ENCODE results near the gene IFI35. TPM values are rescaled to one million over a fixed set of nuclear protein-coding genes. Genes with fewer than 3 reads are reported as not detected.

The IFI35 gene
- total RNA-seq, 1 experiment from 2014 or later: 42.6 TPM

GRCh38 chr17:43013296-43013695, 6.7 kb downstream of the IFI35 start:
- CTCF ChIA-PET: no interaction called here
- intact Hi-C loops (cut with micrococcal nuclease; ENCODE audit: unreplicated experiment): no loop called here

GRCh38 chr17:43014020-43014648, 7.5 kb downstream of the IFI35 start:
- H3K9me3 ChIP-seq (ENCODE audit: control insufficient read depth, insufficient read depth, low read depth, low read length): no peaks in the 10 kb centered on the region
- in situ Hi-C loops (cut with HindIII; ENCODE audit: low pct_unique_long_range_greater_than_20kb, low sequenced_read_pairs): no loop called here
- no peak overlapping the region for H3K27ac ChIP-seq (ENCODE audit: low read length)
- no TSS peak for BruUV-seq (replicated peaks)
- intact Hi-C loops (cut with micrococcal nuclease; ENCODE audit: unreplicated experiment): no loop called here
- H3K27me3 ChIP-seq (ENCODE audit: control insufficient read depth, insufficient read depth, low read length): no peaks in the 10 kb centered on the region
- DNase-seq (ENCODE audit: low read depth, low spot score): no peak
- POLR2A ChIA-PET: no interaction called here
- CTCF ChIA-PET: no interaction called here
- H3K4me1 ChIP-seq (ENCODE audit: control insufficient read depth, insufficient read depth, low read length): peaks cover 10% of the 10 kb centered on the region
- ATAC-seq: no peak
- no peak for TF ChIP-seq TCF7L2 (IDR thresholded peaks at IDR 0.05; ENCODE audit: low read depth, low read length)
- TF ChIP-seq, protein P1, sequence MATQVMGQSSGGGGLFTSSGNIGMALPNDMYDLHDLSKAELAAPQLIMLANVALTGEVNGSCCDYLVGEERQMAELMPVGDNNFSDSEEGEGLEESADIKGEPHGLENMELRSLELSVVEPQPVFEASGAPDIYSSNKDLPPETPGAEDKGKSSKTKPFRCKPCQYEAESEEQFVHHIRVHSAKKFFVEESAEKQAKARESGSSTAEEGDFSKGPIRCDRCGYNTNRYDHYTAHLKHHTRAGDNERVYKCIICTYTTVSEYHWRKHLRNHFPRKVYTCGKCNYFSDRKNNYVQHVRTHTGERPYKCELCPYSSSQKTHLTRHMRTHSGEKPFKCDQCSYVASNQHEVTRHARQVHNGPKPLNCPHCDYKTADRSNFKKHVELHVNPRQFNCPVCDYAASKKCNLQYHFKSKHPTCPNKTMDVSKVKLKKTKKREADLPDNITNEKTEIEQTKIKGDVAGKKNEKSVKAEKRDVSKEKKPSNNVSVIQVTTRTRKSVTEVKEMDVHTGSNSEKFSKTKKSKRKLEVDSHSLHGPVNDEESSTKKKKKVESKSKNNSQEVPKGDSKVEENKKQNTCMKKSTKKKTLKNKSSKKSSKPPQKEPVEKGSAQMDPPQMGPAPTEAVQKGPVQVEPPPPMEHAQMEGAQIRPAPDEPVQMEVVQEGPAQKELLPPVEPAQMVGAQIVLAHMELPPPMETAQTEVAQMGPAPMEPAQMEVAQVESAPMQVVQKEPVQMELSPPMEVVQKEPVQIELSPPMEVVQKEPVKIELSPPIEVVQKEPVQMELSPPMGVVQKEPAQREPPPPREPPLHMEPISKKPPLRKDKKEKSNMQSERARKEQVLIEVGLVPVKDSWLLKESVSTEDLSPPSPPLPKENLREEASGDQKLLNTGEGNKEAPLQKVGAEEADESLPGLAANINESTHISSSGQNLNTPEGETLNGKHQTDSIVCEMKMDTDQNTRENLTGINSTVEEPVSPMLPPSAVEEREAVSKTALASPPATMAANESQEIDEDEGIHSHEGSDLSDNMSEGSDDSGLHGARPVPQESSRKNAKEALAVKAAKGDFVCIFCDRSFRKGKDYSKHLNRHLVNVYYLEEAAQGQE (IDR thresholded peaks at IDR 0.05; ENCODE audit: insufficient read depth in 1 of 2, low read depth in 2 of 2, low read length in 1 of 2): no peak
- no peak for TF ChIP-seq SIN3A (IDR thresholded peaks at IDR 0.05; ENCODE audit: borderline replicate concordance, insufficient read depth, low read depth, low read length)
- TF ChIP-seq CTCF (IDR thresholded peaks at IDR 0.05): no peak
- TF ChIP-seq POLR2AphosphoS5 (IDR thresholded peaks at IDR 0.05; ENCODE audit: low read depth, low read length): no peak
- no peak overlapping the region for H3K4me3 ChIP-seq (ENCODE audit: low read depth in 2 of 2, low read length in 2 of 2)
- no peaks in the 10 kb centered on the region for H3K36me3 ChIP-seq (ENCODE audit: control insufficient read depth, insufficient read depth, low read length)

More at GRCh38 chr17:43013296-43013695, 6.7 kb downstream of the IFI35 start:
- Histone ChIP-seq H3K4me1 (ENCODE audit: control insufficient read depth, insufficient read depth, low read length) (peaks cover 10% of the 10 kb centered on the region), H3K27ac (ENCODE audit: low read length) (no peak overlapping the region), H3K9me3 (ENCODE audit: control insufficient read depth, insufficient read depth, low read depth, low read length) (no peaks in the 10 kb centered on the region), H3K27me3 (ENCODE audit: control insufficient read depth, insufficient read depth, low read length) (no peaks in the 10 kb centered on the region), H3K4me3 (ENCODE audit: low read depth in 2 of 2, low read length in 2 of 2) (no peak overlapping the region), H3K36me3 (ENCODE audit: control insufficient read depth, insufficient read depth, low read length) (no peaks in the 10 kb centered on the region)
- no TSS peak for BruUV-seq (replicated peaks)
- DNase-seq (ENCODE audit: low read depth, low spot score): no peak
- POLR2A ChIA-PET: no interaction called here
- in situ Hi-C loops (cut with HindIII; ENCODE audit: low pct_unique_long_range_greater_than_20kb, low sequenced_read_pairs): no loop called here
- no peak for TF ChIP-seq CTCF (IDR thresholded peaks at IDR 0.05)
- no peak for ATAC-seq

Data from Panc1 (cell line).